ENCODE measurements around the gene PHACTR3. TPM values are rescaled to one million over a fixed set of nuclear protein-coding genes. Genes with fewer than 3 reads are reported as not detected.

PHACTR3 gene
- total RNA-seq = 0.26 TPM in 1 of 2 replicates, not detected in the other

DNA sequence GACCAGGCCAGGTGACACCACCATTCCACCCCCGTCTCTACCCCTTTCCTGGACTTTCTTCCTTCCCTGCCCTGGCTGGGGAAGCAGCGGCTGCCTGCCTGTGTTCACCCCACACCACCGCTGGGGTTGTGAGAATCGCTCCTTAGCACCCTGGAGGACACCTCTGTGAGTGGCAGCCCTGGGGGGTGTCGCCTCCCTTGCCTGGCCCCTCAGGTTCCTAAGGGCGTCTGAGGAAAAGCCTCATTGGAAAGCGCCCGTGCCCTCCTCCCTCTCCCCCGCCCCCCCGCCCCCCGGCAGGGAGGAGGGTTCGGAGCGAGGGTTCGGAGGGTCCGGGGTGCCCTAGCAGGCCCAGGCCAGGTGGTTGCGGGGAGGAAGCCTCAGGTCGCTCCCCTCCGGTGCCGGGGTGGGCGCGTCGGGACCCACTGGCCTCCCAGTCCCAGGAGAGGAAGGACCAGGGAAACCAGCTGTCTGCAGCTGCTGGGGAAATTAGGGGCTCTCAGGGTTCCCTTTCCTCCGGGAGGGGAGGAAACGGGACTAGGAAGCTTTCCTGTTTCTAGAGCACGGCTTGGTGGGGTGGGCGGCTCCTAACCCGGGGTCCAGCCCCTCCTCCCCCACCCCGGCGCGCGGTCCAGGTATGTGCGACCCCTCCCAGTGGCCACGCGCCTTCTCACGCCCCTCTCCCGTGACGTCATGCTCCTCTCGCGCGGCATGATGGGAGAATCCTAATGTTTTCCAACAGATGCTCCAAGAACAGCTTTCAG is at the start of gene PHACTR3:
PHACTR3 (plus strand) TSS at position 760 of the 761 bp plus-strand sequence. CDS start 475 bp downstream, outside the sequence.

Data from epithelial cell of alveolus of lung (primary cell).